Measurements from ENCODE around the gene RPL10.
A peak's percentile ranks its signal among the peaks of the same experiment; 100 is the strongest.

The RPL10 gene

GRCh38 chrX:154428176-154429171 lies 30.3 kb downstream of the RPL10 start, which contains the start of gene ATP6AP1:
Gene ATP6AP1, plus strand, starts transcription at chrX:154428677. Its CDS starts 16 bp downstream, at chrX:154428693.
- no peak for TF ChIP-seq CTCF (IDR thresholded peaks at IDR 0.05; ENCODE audit: extremely low read depth, missing control alignments)
- peak; percentile 91 for DNase-seq (ENCODE audit: low spot score)

GRCh38 chrX:154429711-154430110 lies 31.5 kb downstream of the RPL10 start:
- no peak for TF ChIP-seq CTCF (IDR thresholded peaks at IDR 0.05; ENCODE audit: extremely low read depth, missing control alignments)
- DNase-seq (ENCODE audit: low spot score) = no peak

GRCh38 chrX:154430479-154430878 lies 32.3 kb downstream of the RPL10 start:
- TF ChIP-seq CTCF (IDR thresholded peaks at IDR 0.05; ENCODE audit: extremely low read depth, missing control alignments) = no peak
- DNase-seq (ENCODE audit: low spot score) = no peak

- no peak for DNase-seq (ENCODE audit: low spot score)
- no peak for TF ChIP-seq CTCF (IDR thresholded peaks at IDR 0.05; ENCODE audit: extremely low read depth, missing control alignments)
Observed at GRCh38 chrX:154430916-154431315, 32.7 kb downstream of the RPL10 start.

GRCh38 chrX:154431341-154431740 lies 33.2 kb downstream of the RPL10 start:
- no peak for DNase-seq (ENCODE audit: low spot score)
- no peak for TF ChIP-seq CTCF (IDR thresholded peaks at IDR 0.05; ENCODE audit: extremely low read depth, missing control alignments)

- no peak for TF ChIP-seq CTCF (IDR thresholded peaks at IDR 0.05; ENCODE audit: extremely low read depth, missing control alignments)
- DNase-seq (ENCODE audit: low spot score) = no peak
Observed at GRCh38 chrX:154432210-154432609, 34.0 kb downstream of the RPL10 start.

- DNase-seq (ENCODE audit: low spot score) = no peak
Observed at GRCh38 chrX:154433605-154434004, 35.4 kb downstream of the RPL10 start.

More at GRCh38 chrX:154433605-154434004, 35.4 kb downstream of the RPL10 start:
- TF ChIP-seq CTCF (IDR thresholded peaks at IDR 0.05; ENCODE audit: extremely low read depth, missing control alignments) = no peak
